ENCODE results near the gene IRS1.

GRCh38 chr2:226791056-226791486, 8.5 kb downstream of the IRS1 start:
- TF ChIP-seq POLR2A (IDR thresholded peaks at IDR 0.05) (no peak), CTCF (IDR thresholded peaks at IDR 0.05) (no peak)

All from vagina (tissue), 2 donors.